ENCODE data around the gene RHBDL1.

DNA sequence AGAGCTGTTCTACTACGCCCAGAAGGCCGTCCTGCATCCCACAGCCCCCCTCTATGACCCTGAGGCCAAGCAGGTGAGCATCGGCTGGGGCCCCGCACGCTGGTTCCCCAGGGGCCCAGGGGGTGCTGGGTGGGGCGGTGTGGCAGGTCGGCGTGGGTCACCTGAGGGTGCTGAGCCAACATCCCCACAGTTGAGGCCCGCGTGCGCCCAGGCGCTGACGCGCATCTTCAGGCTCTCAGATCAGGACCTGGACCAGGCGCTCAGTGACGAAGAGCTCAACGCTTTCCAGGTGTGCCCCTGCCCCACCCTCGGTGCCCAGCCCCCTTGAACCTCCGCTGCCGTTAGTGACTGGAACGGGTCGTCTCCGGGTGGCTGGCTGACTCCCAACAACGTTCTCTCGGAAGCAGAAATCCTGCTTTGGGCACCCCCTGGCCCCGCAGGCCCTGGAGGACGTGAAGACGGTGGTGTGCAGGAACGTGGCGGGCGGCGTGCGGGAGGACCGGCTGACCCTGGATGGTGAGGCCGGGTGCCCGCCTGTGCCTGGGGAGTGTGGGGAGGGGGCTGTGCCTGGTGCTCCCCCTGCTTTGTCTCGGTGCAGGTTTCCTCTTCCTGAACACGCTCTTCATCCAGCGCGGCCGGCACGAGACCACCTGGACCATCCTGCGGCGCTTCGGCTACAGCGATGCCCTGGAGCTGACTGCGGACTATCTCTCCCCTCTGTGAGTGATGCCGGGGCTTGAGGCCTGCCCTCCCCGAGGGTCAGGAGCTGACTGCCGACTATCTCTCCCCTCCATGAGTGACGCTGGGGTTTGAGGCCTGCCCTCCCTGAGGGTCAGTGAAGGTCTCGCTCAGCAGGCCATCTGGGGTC, 4.8 kb upstream of the RHBDL1 start:
- TF ChIP-seq EP300 (IDR thresholded peaks at IDR 0.05; ENCODE audit: borderline replicate concordance): no peak
- no peak for TF ChIP-seq CEBPB (IDR thresholded peaks at IDR 0.05)
- no peak for TF ChIP-seq RAD21 (IDR thresholded peaks at IDR 0.05; ENCODE audit: low read depth)
- TF ChIP-seq TAF1 (IDR thresholded peaks at IDR 0.05; ENCODE audit: low read depth): no peak
- TF ChIP-seq, protein P1, sequence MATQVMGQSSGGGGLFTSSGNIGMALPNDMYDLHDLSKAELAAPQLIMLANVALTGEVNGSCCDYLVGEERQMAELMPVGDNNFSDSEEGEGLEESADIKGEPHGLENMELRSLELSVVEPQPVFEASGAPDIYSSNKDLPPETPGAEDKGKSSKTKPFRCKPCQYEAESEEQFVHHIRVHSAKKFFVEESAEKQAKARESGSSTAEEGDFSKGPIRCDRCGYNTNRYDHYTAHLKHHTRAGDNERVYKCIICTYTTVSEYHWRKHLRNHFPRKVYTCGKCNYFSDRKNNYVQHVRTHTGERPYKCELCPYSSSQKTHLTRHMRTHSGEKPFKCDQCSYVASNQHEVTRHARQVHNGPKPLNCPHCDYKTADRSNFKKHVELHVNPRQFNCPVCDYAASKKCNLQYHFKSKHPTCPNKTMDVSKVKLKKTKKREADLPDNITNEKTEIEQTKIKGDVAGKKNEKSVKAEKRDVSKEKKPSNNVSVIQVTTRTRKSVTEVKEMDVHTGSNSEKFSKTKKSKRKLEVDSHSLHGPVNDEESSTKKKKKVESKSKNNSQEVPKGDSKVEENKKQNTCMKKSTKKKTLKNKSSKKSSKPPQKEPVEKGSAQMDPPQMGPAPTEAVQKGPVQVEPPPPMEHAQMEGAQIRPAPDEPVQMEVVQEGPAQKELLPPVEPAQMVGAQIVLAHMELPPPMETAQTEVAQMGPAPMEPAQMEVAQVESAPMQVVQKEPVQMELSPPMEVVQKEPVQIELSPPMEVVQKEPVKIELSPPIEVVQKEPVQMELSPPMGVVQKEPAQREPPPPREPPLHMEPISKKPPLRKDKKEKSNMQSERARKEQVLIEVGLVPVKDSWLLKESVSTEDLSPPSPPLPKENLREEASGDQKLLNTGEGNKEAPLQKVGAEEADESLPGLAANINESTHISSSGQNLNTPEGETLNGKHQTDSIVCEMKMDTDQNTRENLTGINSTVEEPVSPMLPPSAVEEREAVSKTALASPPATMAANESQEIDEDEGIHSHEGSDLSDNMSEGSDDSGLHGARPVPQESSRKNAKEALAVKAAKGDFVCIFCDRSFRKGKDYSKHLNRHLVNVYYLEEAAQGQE (IDR thresholded peaks at IDR 0.05; ENCODE audit: low read depth): no peak
- TF ChIP-seq TEAD4 (IDR thresholded peaks at IDR 0.05): no peak
- no peak for TF ChIP-seq YY1 (IDR thresholded peaks at IDR 0.05; ENCODE audit: low read depth)
- TF ChIP-seq, protein P2, sequence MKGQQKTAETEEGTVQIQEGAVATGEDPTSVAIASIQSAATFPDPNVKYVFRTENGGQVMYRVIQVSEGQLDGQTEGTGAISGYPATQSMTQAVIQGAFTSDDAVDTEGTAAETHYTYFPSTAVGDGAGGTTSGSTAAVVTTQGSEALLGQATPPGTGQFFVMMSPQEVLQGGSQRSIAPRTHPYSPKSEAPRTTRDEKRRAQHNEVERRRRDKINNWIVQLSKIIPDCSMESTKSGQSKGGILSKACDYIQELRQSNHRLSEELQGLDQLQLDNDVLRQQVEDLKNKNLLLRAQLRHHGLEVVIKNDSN (IDR thresholded peaks at IDR 0.05): no peak
- TF ChIP-seq CREB1 (IDR thresholded peaks at IDR 0.05; ENCODE audit: low read depth): no peak
- TF ChIP-seq ZBTB7A (IDR thresholded peaks at IDR 0.05; ENCODE audit: low read depth): no peak
- no peak for TF ChIP-seq EGR1 (IDR thresholded peaks at IDR 0.05)
- TF ChIP-seq FOXM1 (IDR thresholded peaks at IDR 0.05; ENCODE audit: borderline replicate concordance, low read depth): no peak
- TF ChIP-seq NFIC (IDR thresholded peaks at IDR 0.05): no peak

Data from Ishikawa (cell line).